SU-DHL-6 (cell line): ENCODE data around the gene ZNF740.

Experiments
- CTCF ChIP-seq: fragments of 200-600 bp; sonication (generic); IDR thresholded peaks from one replicate; pipeline ENCODE4 v1.5.1; 2017; ENCODE audit warnings: antibody characterized with exemption, mild to moderate bottlenecking, low read length, moderate library complexity; ENCODE audit not compliant: insufficient read depth, poor library complexity, severe bottlenecking
- EZH2phosphoT487 ChIP-seq: fragments of 200-600 bp; sonication (generic), shearing (Covaris generic); conservative IDR thresholded peaks from 2 replicates; pipeline ENCODE4 v1.6.1; 2018; ENCODE audit warnings: mild to moderate bottlenecking, antibody characterized with exemption, low read length, moderate library complexity, mixed read lengths

DNA sequence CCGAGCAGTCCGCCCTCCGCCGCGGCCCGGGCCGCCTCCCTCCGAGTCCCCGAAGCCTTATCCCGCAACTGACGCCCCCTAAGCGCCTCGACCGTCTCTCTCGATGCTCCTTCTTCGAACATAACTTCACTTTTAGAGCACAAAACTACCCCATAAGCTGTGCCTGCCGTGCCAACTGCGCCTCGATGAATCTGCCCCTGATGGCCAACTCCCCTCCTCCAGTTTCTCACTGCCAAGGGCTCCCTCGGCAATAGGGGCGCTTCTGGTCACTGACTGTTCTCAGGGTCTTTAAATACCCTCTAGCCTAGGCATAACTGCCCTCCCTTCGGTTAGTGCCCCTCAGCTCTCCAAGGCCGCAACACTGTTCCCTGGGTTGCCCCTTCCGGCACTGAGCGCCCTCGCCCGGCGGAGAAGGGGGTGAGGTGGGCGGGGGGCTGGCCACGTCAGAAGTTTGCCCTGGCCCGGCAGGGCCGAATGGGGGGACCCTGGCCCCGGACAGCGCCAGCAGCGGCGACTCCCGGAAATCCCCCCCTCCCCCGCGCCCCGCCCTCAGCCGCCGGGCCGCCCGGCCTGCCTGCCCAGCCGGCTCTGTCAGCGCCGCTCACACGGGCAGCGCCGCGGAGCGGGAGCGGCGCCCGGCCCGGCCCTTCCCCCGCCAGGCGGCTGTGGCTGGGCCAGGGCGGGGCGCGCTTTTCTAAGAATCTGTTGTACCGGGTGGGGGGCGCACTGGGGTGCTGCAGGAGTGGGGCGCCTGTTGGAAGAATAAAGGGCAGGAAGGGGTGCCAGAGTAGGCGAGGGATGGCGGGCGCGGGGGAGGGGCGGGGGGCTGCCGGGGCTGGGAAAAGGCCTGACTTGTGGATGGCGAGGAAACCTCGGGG is 40.9 kb downstream of the ZNF740 start:
- peak; percentile 48 for TF ChIP-seq CTCF
- no peak for TF ChIP-seq EZH2phosphoT487
